GM12801 (cell line): Measurements from ENCODE around the gene HSPBAP1.

Experiments used
- CTCF ChIP-seq: IDR thresholded peaks from one replicate; pipeline ENCODE4 v1.5.1; 2011; ENCODE audit warnings: control low read depth; ENCODE audit not compliant: insufficient read length; ENCODE audit errors: extremely low read depth

Gene HSPBAP1

GRCh38 chr3:122690096-122690495 lies 103.5 kb downstream of the HSPBAP1 start:
- TF ChIP-seq CTCF = no peak
